PC-3 (cell line): ENCODE measurements around the gene PDHX. TPM values are rescaled to one million over a fixed set of nuclear protein-coding genes. Genes with fewer than 3 reads are reported as not detected.

Experiments
- ATAC-seq: fragments of 200-7000 bp; cut with Tn5 transposase; 2 replicates; pipeline ENCODE4 v1.9.1; 2020; ENCODE audit warnings: mild to moderate bottlenecking, moderate library complexity
- BruUV-seq: library from RNA; stranded (reverse); fragments of 400-500 nt; replicated peaks from 2 replicates; lab custom pipeline; 2021; lab: Mats Ljungman, UMichigan
- CTCF ChIA-PET: fragments of 300-600 bp; sonication (Branson Sonifier 250); formaldehyde crosslinking; loops from one replicate; lab custom pipeline; 2022; ENCODE audit warnings: antibody characterized with exemption; lab: Charles Lee
- POLR2A ChIA-PET: fragments of 300-600 bp; sonication (Branson Sonifier 250); formaldehyde crosslinking; loops from one replicate; lab custom pipeline; 2022; ENCODE audit warnings: antibody characterized with exemption; ENCODE audit not compliant: unreplicated experiment; lab: Charles Lee
- DNase-seq: peaks from one replicate; pipeline ENCODE4 v3.0.0-alpha.2; 2015
- H2AFZ ChIP-seq: fragments of 300-600 bp; sonication (generic); 2 replicates; pipeline ENCODE4 v1.6.0; 2016; ENCODE audit warnings: antibody characterized with exemption, low read length
- H3F3A ChIP-seq: fragments of 300-600 bp; sonication (generic); one replicate; pipeline ENCODE4 v1.6.0; 2017; ENCODE audit warnings: antibody characterized with exemption, low read length, control low read depth, mild to moderate bottlenecking; ENCODE audit not compliant: unreplicated experiment
- H3K27ac ChIP-seq: fragments of 300-600 bp; sonication (generic); 2 replicates; pipeline ENCODE4 v1.5.1; 2016; ENCODE audit warnings: mild to moderate bottlenecking, low read length
- H3K27me3 ChIP-seq: fragments of 300-600 bp; sonication (generic); 2 replicates; pipeline ENCODE4 v1.6.1; 2016; ENCODE audit warnings: low read length, mixed read lengths
- H3K36me3 ChIP-seq: fragments of 300-600 bp; sonication (generic); 2 replicates; pipeline ENCODE4 v1.6.1; 2016; ENCODE audit warnings: low read depth, mixed run types, low read length, mixed read lengths
- H3K4me1 ChIP-seq: fragments of 300-600 bp; sonication (generic); 2 replicates; pipeline ENCODE4 v1.5.1; 2016; ENCODE audit warnings: low read length; ENCODE audit not compliant: insufficient read depth
- H3K4me2 ChIP-seq: fragments of 300-600 bp; sonication (generic); 2 replicates; pipeline ENCODE4 v1.6.0; 2016; ENCODE audit warnings: low read length
- H3K4me3 ChIP-seq: fragments of 300-600 bp; sonication (generic); 2 replicates; pipeline ENCODE4 v1.5.1; 2016; ENCODE audit warnings: mild to moderate bottlenecking, low read length, mixed read lengths
- H3K79me2 ChIP-seq: fragments of 300-600 bp; sonication (generic); 2 replicates; pipeline ENCODE4 v1.6.1; 2017; ENCODE audit warnings: low read length, mixed read lengths
- H3K9ac ChIP-seq: fragments of 300-600 bp; sonication (generic); 2 replicates; pipeline ENCODE4 v1.6.0; 2016; ENCODE audit warnings: mild to moderate bottlenecking, low read length
- H3K9me2 ChIP-seq: fragments of 300-600 bp; sonication (generic); replicated peaks from 2 replicates; pipeline ENCODE4 v1.6.1; 2016; ENCODE audit warnings: mixed run types, low read length, mixed read lengths
- H3K9me3 ChIP-seq: fragments of 300-600 bp; sonication (generic); 2 replicates; pipeline ENCODE4 v1.6.1; 2016; ENCODE audit warnings: low read length, mixed read lengths
- H4K20me1 ChIP-seq: fragments of 300-600 bp; sonication (generic); 2 replicates; pipeline ENCODE4 v1.6.1; 2016; ENCODE audit warnings: low read length, mixed read lengths
- EZH2 ChIP-seq: fragments of 300-600 bp; sonication (generic); IDR thresholded peaks from one replicate; pipeline ENCODE4 v1.6.1; 2017; ENCODE audit warnings: antibody characterized with exemption, mild to moderate bottlenecking, low read length; ENCODE audit not compliant: unreplicated experiment
- EZH2phosphoT487 ChIP-seq: fragments of 300-600 bp; sonication (generic); IDR thresholded peaks from 2 replicates; pipeline ENCODE4 v1.6.1; 2018; ENCODE audit warnings: mild to moderate bottlenecking, antibody characterized with exemption, low read length, borderline replicate concordance
- intact Hi-C: fragments of 100-400 bp; cut with micrococcal nuclease; formaldehyde crosslinking; loops from 2 replicates; pipeline ENCODE4 v1.9.0; 2023
- total RNA-seq: library from RNA; depleted of rRNA; stranded (reverse); fragments of >200 nt; gene quantifications from 2 replicates; pipeline ENCODE4 v1.2.3, GENCODE V29; 2014
- TF ChIP-seq, protein P1 (sequence below): fragments of 300-600 bp; sonication (generic); conservative IDR thresholded peaks from 2 replicates; pipeline ENCODE4 v1.5.1; 2017; ENCODE audit warnings: antibody characterized with exemption, low read depth, mild to moderate bottlenecking, low read length

Gene PDHX
- total RNA-seq, 1 experiment from 2014 or later: 20.3 TPM

- intact Hi-C loops: loop anchor here (1.0 kb wide), 1 partner anchor 158 kb away; no protein-coding TSS in a partner anchor
- no peak for TF ChIP-seq EZH2
- TF ChIP-seq EZH2phosphoT487: no peak
- TF ChIP-seq, protein P1, sequence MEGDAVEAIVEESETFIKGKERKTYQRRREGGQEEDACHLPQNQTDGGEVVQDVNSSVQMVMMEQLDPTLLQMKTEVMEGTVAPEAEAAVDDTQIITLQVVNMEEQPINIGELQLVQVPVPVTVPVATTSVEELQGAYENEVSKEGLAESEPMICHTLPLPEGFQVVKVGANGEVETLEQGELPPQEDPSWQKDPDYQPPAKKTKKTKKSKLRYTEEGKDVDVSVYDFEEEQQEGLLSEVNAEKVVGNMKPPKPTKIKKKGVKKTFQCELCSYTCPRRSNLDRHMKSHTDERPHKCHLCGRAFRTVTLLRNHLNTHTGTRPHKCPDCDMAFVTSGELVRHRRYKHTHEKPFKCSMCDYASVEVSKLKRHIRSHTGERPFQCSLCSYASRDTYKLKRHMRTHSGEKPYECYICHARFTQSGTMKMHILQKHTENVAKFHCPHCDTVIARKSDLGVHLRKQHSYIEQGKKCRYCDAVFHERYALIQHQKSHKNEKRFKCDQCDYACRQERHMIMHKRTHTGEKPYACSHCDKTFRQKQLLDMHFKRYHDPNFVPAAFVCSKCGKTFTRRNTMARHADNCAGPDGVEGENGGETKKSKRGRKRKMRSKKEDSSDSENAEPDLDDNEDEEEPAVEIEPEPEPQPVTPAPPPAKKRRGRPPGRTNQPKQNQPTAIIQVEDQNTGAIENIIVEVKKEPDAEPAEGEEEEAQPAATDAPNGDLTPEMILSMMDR: no peak
- CTCF ChIA-PET: interaction anchor here (0.6 kb wide), 1 partner anchor 487 kb away, joined by 3 read pairs; no protein-coding TSS in a partner anchor
- Histone ChIP-seq H3K9ac (peak overlapping the region; percentile 96), H3K27ac (peak overlapping the region; percentile 80), H3K4me3 (peak overlapping the region; percentile 96), H3K27me3 (no peaks in the 10 kb centered on the region), H3F3A (no peaks in the 10 kb centered on the region), H3K9me2 (no peaks in the 10 kb centered on the region), H3K4me2 (peak overlapping the region; percentile 96), H3K79me2 (peaks cover 77% of the 10 kb centered on the region), H3K9me3 (no peaks in the 10 kb centered on the region), H4K20me1 (no peaks in the 10 kb centered on the region), H2AFZ (peak overlapping the region; percentile 97), H3K4me1 (peaks cover 19% of the 10 kb centered on the region), H3K36me3 (peaks cover 3% of the 10 kb centered on the region; the same call in 1 of the 2 replicates)
- POLR2A ChIA-PET: interaction anchor here (0.6 kb wide), 3 partner anchors 55 to 461 kb away, joined by 3 to 4 read pairs (median 4); no protein-coding TSS in a partner anchor
- ATAC-seq (peak; percentile 1), DNase-seq (no peak)
- BruUV-seq: TSS peak; percentile 53
These were observed 1.0 kb upstream of the PDHX start for GRCh38 chr11:34915136-34916014.

DNA sequence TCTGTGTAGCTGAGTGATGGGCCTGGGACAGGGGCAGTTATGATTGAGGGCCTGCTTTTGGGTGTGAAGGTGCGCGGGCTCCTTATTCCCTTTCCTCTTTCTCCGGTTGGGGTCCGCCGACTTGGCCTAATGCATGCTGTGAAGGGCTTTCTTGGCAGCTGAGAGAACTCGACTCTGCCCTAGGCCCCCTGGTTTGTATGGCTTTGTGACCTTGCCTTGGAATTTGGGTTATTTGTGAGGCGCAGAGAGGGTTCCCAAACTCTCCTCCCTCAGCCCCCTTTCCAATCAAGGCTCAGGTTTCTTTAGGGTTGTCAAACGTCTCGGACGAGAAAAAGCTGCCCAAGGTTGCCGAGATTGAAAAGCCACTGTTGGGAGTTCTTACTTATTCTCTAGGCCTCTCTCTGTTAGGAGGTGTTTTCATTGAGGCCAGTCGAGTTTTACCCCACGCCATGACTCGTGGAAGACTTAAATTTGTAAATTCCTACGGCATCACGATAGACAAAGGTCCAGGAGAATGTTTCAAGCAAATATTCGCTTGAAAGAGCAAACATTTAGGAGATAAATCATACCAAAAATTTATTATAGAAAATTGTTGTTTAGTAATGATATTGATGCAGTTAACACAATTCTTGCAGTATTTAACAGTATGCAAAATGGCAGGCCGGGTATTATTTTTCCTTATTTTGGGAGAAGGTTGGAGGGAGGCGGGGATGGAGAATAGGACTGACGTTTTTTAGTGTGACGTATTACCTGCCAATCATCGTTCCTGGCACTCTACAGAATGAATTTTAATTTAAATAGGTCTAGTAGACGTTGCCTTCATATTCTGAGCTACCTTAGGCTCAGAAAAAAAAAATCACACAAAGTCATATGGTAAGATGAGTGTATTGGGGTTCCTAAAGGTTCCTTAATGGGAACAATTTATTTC, 689 bp downstream of the PDHX start:
- peak overlapping the region; percentile 96 for H3K4me3 ChIP-seq
- H3K4me2 ChIP-seq: peak overlapping the region; percentile 91
- H3K79me2 ChIP-seq: peaks cover 81% of the 10 kb centered on the region
- peak; percentile 22 for DNase-seq
- H3K27me3 ChIP-seq: no peaks in the 10 kb centered on the region
- H3K9me2 ChIP-seq: no peaks in the 10 kb centered on the region
- no peaks in the 10 kb centered on the region for H3F3A ChIP-seq
- peak overlapping the region; percentile 77 for H2AFZ ChIP-seq
- H4K20me1 ChIP-seq: no peaks in the 10 kb centered on the region
- ChIA-PET POLR2A (interaction anchor here (0.6 kb wide), 2 partner anchors 112 to 262 kb away, joined by 3 read pairs; no protein-coding TSS in a partner anchor), CTCF (interaction anchor here (0.6 kb wide), 1 partner anchor 449 kb away, joined by 7 read pairs; no protein-coding TSS in a partner anchor)
- peak; percentile 18 for ATAC-seq
- BruUV-seq: TSS peak; percentile 59
- intact Hi-C loops: loop anchor here (1.0 kb wide), 1 partner anchor 160 kb away; no protein-coding TSS in a partner anchor
- H3K27ac ChIP-seq: peak overlapping the region; percentile 61
- H3K4me1 ChIP-seq: peaks cover 19% of the 10 kb centered on the region
- H3K36me3 ChIP-seq: peaks cover 3% of the 10 kb centered on the region; the same call in 1 of the 2 replicates
- TF ChIP-seq, protein P1: no peak
- TF ChIP-seq EZH2 (no peak), EZH2phosphoT487 (no peak)
- peak overlapping the region; percentile 96 for H3K9ac ChIP-seq
- no peaks in the 10 kb centered on the region for H3K9me3 ChIP-seq
